Activated CD4-positive, alpha-beta T cell treated with anti-CD3 and anti-CD28 coated beads, Interleukin-2, amount 50 U/mL, for 24 hours (primary cell): ENCODE measurements around the gene TANC2.

Source experiments
- DNase-seq, 2 donors: peaks; one replicate each; pipeline ENCODE4 v3.0.0-alpha.2; 2020; ENCODE audit warnings: low read depth in 1 of 2, low spot score in 1 of 2

The TANC2 gene

GRCh38 chr17:62965686-62966425 is at the start of gene TANC2:
TANC2 (plus strand) TSS chr17:62966235; CDS start chr17:63009560, 43,325 bp downstream.
- peak; percentile 44 to 58 for DNase-seq

GRCh38 chr17:62916684-62917571 is 49.1 kb upstream of the TANC2 start:
- no peak for DNase-seq

DNA sequence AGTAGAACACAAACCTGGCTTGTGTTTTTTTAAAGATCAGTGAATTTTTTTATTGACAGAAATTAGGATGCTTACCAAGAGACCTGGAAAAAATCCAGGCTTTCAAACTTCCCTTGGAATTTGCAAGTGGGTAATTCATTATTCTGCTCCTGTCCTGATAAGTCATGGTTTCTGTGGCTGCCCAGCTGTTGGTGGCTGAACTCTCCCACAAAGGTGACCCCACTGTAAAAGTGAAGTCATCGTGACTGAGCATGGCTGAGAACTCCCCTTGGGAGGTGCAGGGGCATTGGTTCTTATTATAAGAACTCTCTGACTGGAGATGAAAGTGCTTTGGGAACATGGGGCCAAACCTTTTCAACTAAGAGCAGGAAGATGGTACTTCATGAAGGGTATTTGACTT is 46.6 kb upstream of the TANC2 start:
- DNase-seq, result no peak

- no peak for DNase-seq
Measured at GRCh38 chr17:62920300-62920699, 45.7 kb upstream of the TANC2 start.

DNA sequence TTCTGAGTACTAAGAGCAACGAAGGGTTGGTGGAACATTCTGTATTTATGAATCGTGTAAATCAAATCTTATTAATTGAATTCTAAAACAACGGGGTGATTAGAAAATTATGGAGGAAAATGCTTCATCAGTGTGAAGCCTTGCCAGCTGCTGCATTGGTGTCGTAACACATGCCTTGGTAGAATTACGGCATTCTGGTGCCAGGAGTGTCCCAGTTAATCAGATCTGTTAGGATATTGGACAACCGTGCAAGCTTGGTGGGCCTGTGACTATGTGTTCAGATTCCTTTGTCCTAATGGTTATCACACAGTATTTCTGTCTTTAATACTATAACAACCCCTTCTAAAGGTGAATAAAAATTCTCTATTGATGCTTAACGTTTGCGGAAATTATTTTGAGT is 44.2 kb upstream of the TANC2 start:
- no peak for DNase-seq

DNA sequence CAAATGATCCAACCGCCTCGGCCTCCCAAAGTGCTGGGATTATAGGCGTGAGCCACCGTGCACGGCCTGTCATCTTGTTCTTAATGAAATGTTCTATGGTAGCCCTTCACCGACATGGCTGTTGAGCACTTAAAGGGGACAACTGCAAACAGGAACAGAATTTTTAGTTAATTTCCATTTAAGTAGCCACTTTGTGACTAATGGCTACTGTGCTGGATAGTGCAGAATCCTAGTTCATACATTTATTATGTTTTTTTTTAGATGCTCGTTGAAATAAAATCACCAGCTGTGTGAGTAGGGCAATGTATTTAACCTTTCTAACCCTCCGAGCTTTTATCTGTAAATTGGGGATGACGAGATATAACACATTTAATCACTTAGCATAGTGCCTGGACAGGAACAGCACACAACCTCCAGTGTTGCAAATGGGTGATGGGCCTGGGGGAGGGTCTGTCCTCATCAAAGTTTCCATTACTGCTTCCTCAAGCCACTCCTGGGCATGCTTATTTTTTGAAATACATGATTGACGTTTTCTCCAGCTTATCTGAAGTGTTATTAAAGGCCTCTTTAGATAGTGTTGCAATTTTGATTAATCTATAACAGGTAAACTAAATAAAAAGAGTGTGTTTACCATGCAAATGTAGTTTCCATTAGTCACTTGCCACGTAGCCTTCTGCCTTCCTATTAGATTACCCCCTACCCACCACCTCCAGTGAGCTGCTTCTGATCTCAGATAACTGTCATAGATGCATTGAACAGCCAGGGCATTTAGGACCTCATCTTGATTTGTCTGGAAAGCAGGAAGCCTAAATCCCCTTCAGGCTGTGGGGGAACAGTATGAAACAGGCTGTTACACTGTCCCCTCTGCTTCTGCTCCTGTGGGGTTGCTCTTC is 42.5 kb upstream of the TANC2 start:
- no peak for DNase-seq

GRCh38 chr17:62925267-62925836 is 40.7 kb upstream of the TANC2 start:
- no peak for DNase-seq

DNA sequence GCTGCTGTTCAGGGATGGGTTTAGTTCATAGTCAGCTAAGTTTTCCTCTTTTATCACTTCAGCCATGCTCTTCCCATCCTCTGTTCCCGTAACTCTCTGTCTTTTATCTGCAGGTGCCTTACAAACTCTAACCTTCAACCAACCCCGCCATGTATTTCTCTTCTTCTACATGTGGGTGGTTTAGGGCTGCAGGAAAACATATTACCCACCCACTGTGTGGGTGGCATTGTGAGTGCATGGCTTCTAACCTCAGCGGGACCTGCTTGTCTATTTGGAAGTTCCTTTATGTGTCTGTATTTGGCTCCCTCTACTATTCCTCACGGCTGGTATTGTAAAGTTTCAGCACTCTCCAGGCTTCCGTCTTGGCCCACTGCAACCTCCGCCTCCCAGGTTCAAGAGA is 39.0 kb upstream of the TANC2 start:
- DNase-seq, result no peak

- no peak for DNase-seq
Measured at GRCh38 chr17:62929320-62929719, 36.7 kb upstream of the TANC2 start.

- DNase-seq, result no peak
Measured at GRCh38 chr17:62931101-62931500, 34.9 kb upstream of the TANC2 start.

GRCh38 chr17:62933501-62934385 is 32.3 kb upstream of the TANC2 start:
- no peak for DNase-seq

DNA sequence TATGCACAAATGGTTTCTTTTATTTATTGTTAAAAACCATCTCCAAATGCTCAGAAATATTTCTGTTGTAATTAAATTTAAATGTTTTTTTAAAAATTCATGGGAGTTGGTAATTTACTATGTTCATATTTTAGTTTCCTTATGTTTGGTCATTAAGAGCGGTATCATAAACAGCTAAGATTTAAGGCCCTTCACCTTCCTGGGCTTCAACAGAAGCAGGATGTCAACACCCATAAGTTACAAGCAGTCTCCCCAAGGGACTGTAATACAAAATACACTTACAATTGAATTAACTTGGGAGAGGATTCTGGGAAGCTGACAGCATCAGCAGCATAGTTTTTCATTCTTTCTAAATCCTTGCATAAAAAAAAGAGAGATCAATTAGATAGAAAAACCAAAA is 30.9 kb upstream of the TANC2 start:
- DNase-seq, result no peak

DNA sequence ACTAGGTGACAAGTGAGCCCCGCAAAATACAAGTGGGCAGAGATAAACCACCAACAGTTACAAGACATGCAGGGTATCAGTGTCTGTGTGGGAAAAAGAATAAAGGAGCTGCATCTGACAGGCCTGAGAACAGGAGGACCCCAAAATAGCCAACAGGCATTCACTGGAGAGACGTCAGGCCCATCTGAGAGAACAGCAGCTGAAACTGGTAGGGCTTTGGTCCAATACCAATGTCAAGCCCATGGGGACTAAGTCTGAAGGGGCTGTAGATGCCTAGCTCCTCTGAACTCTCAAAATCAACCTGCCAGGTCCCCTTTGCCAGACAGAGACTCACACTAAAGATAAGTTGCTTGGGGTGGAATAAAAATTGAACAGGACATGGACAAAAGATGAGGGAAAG is 30.5 kb upstream of the TANC2 start:
- DNase-seq, result no peak

DNA sequence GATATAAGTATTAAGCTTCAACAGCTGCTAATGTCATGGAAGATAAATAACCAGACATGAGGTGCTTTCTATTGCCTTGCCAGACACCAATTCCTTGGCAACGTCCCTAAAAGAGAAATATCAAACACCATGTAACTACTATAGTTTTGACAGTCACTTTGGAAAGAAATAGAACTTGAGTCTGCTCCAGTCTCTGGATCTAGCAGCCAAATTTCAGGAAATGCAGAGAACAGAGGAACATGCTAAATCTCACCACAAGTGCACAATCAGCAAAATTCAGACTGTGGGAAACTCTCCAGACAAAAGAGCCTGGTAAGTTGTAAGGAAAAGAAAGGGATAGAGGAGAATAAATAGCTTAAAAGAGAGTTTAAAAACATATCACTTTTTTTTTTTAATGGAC is 28.4 kb upstream of the TANC2 start:
- no peak for DNase-seq

GRCh38 chr17:62941358-62941991 is 24.6 kb upstream of the TANC2 start:
- DNase-seq, result no peak

GRCh38 chr17:62948370-62948769 is 17.7 kb upstream of the TANC2 start:
- no peak for DNase-seq

GRCh38 chr17:62949036-62949435 is 17.0 kb upstream of the TANC2 start:
- DNase-seq, result no peak

DNA sequence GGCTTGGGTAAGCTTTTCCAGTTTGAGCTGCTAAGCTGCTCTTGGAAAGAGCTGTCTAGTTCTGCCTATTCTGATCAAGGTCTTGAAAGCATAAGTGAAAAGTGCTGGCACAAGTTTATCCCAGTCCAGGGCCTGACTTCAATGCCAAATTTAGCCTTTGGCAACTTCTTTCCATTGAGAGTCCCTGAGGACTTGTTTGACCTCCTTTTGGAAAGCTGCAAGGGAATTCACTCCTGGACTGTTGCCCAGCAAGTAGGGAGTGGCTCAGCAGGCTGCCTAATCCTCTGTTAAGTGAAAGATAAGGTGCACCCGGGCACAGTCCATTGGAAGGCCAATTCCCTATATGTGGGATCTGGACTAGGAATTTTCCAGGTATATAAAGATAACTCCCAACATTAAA is 16.0 kb upstream of the TANC2 start:
- DNase-seq, result no peak

GRCh38 chr17:62955841-62956352 is 10.1 kb upstream of the TANC2 start:
- no peak for DNase-seq
